T47D (cell line): ENCODE data around the gene VAPB.

ENCODE experiments used
- DNase-seq, 2 experiments: peaks; one replicate each; pipeline versions ENCODE4 v3.0.0 to v3.0.0-alpha.2; 2011 to 2012; ENCODE audit warnings: low read depth in 1 of 2, low spot score in 1 of 2
- JUND ChIP-seq: IDR thresholded peaks from 2 replicates; pipeline ENCODE4 v1.6.1; 2012; ENCODE audit warnings: low read depth
- in situ Hi-C: cut with HindIII; loops from 2 replicates; pipeline ENCODE4 v1.10.0; 2016; ENCODE audit warnings: low sequenced_read_pairs, low pct_unique_long_range_greater_than_20kb

Gene VAPB

GRCh38 chr20:58479726-58480440, 90.9 kb downstream of the VAPB start:
- in situ Hi-C loops: no loop called here
- no peak for DNase-seq
- TF ChIP-seq JUND: no peak

- in situ Hi-C loops: no loop called here
- no peak for TF ChIP-seq JUND
- no peak for DNase-seq
These were observed 91.7 kb downstream of the VAPB start for GRCh38 chr20:58480551-58481336.

- TF ChIP-seq JUND: no peak
- peak; percentile 64 to 73 for DNase-seq
- in situ Hi-C loops: no loop called here
These were observed 92.5 kb downstream of the VAPB start for GRCh38 chr20:58481481-58482021.

GRCh38 chr20:58482416-58482815, 93.4 kb downstream of the VAPB start:
- in situ Hi-C loops: no loop called here
- no peak for TF ChIP-seq JUND
- DNase-seq: no peak

GRCh38 chr20:58483051-58483450, 94.0 kb downstream of the VAPB start:
- no peak for TF ChIP-seq JUND

GRCh38 chr20:58483470-58483869, 94.4 kb downstream of the VAPB start:
- TF ChIP-seq JUND: no peak
- in situ Hi-C loops: no loop called here
- DNase-seq: no peak

More at GRCh38 chr20:58483051-58483450, 94.0 kb downstream of the VAPB start:
- no peak for DNase-seq
- in situ Hi-C loops: no loop called here

GRCh38 chr20:58485393-58485792, 96.4 kb downstream of the VAPB start:
- in situ Hi-C loops: no loop called here
- no peak for DNase-seq
- no peak for TF ChIP-seq JUND

GRCh38 chr20:58486207-58486606, 97.2 kb downstream of the VAPB start:
- no peak for DNase-seq
- TF ChIP-seq JUND: no peak
- in situ Hi-C loops: no loop called here

GRCh38 chr20:58492074-58492718, 103.2 kb downstream of the VAPB start:
- DNase-seq: no peak
- TF ChIP-seq JUND: no peak
- in situ Hi-C loops: no loop called here

- in situ Hi-C loops: no loop called here
- TF ChIP-seq JUND: no peak
These were observed 103.9 kb downstream of the VAPB start for GRCh38 chr20:58492795-58493524.

GRCh38 chr20:58494923-58495622, 106.0 kb downstream of the VAPB start:
- no peak for TF ChIP-seq JUND
- DNase-seq: no peak
- in situ Hi-C loops: no loop called here

More at GRCh38 chr20:58492795-58493524, 103.9 kb downstream of the VAPB start:
- no peak for DNase-seq
